H7 (cell line): ENCODE measurements around the gene CYBC1. TPM values are rescaled to one million over a fixed set of nuclear protein-coding genes. Genes with fewer than 3 reads are reported as not detected.

Source experiments
- DNase-seq: peaks from one replicate; pipeline ENCODE4 v3.0.0; 2012
- H3K27me3 ChIP-seq: 2 replicates; pipeline ENCODE4 v1.6.0; 2011; ENCODE audit warnings: mild to moderate bottlenecking, low read length; ENCODE audit not compliant: control insufficient read depth, insufficient read depth
- H3K36me3 ChIP-seq: replicated peaks from 2 replicates; pipeline ENCODE4 v1.5.1; 2011; ENCODE audit warnings: low read length; ENCODE audit not compliant: control insufficient read depth, insufficient read depth
- H3K4me3 ChIP-seq: 2 replicates; pipeline ENCODE4 v1.5.1; 2011; ENCODE audit warnings: low read depth, mild to moderate bottlenecking, control low read depth, low read length, moderate library complexity; ENCODE audit not compliant: insufficient read depth
- total RNA-seq: library from RNA; depleted of rRNA; stranded (reverse); fragments of >200 nt; shearing (Covaris generic); gene quantifications from 2 replicates; pipeline ENCODE4 v1.2.3, GENCODE V29; 2014

CYBC1 gene
- total RNA-seq, 1 experiment from 2014 or later: 62.8 TPM

DNA sequence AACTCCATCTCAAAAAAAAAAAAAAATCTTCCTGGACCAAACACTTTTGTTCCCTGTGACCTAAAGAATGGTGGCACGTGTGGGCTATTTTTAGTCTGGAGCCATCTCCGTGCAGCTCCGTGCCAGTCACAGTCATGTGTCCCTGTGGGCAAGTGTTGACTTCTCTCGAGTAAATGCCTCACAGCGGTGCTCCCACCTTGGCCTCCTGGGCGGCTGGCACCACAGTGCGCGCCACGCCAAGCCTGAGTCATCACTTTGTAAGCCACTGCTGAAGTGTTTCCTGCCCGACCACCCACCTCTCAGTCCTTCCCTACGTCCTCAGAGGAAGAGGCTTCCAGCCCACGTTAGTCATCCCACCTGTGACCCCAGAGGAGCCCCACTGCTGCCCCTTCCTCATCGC is 43.3 kb downstream of the CYBC1 start:
- Histone ChIP-seq H3K4me3 (no peak overlapping the region), H3K36me3 (no peaks in the 10 kb centered on the region; the same call in 1 of the 2 replicates), H3K27me3 (no peaks in the 10 kb centered on the region)
- no peak for DNase-seq

DNA sequence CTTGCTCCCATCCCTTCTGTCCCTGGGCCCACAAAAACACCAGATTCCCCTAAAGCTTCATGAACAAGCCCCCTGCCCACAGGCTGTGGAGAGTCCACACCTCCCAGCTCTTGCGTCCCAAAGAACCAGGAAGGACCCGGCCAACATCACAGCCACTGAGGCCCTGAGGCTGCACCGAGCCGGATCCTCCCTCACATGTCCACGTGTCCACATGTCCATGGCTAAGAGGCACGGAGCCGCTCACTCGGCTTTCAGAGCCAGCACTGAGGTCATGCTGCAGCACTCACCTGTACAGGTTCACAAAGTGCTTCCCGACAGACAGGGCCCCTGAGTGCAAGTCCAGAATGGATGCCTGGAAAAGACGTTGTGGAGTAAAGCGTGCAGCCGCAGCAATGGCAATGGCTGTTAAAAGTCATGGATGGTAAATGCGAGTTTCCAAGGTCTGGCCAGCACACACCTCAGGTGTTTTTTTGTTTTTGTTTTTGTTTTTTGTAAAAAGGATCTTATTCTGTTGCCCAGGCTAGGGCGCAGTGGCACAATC is 44.4 kb downstream of the CYBC1 start:
- Histone ChIP-seq H3K4me3 (no peak overlapping the region), H3K27me3 (no peaks in the 10 kb centered on the region), H3K36me3 (no peaks in the 10 kb centered on the region; the same call in 1 of the 2 replicates)
- peak; percentile 21 for DNase-seq

- no peak for DNase-seq
- Histone ChIP-seq H3K36me3 (no peaks in the 10 kb centered on the region; the same call in 1 of the 2 replicates), H3K27me3 (no peaks in the 10 kb centered on the region), H3K4me3 (no peak overlapping the region)
Measured at GRCh38 chr17:82405051-82405450, 45.5 kb downstream of the CYBC1 start.

DNA sequence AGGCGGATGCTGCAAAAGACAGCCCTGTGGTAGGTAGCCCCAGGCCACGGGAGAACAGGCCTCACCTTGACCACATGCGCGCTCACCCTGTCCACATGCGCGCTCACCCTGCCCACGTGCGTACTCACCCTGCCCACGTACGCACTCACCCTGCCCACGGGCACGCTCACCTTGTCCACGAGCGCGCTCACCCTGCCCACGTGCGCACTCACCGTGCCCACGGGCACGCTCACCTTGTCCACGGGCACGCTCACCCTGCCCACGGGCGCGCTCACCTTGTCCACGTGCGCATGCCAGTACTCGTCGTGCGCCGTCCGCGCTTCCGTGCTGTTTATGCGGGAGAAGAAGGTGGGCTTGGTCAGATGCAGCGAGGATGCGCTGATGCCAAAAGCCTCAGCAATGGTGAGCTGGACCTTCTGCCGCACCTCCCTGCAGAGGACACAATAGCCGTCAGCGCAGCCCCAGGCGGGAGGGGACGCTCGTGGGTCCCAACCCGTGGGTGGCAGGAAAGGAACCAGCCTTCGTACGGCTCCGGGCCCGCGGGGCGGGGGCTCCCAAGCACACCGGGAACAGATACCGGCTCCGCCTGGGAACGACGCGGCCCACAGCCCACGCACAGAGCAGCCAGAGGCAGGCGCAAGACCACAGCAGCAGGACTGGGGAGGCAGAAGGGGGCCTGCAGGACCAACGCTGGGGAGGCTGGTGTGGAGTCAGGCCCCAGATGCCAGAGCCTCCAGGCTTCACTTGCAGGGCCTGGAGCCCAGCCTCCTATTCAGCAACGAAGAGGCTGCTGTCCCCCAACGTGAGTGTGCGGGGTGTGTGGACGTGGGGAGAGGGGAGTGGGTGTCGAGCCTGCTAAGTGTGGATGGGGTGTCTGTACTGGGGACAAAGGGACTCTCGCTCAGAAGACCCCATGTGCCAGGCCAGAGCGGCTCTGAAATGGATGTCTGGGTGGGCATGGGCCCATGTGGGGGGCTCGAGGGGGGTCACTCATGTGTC is 46.6 kb downstream of the CYBC1 start:
- H3K27me3 ChIP-seq: no peaks in the 10 kb centered on the region
- no peak overlapping the region for H3K4me3 ChIP-seq
- no peak for DNase-seq

DNA sequence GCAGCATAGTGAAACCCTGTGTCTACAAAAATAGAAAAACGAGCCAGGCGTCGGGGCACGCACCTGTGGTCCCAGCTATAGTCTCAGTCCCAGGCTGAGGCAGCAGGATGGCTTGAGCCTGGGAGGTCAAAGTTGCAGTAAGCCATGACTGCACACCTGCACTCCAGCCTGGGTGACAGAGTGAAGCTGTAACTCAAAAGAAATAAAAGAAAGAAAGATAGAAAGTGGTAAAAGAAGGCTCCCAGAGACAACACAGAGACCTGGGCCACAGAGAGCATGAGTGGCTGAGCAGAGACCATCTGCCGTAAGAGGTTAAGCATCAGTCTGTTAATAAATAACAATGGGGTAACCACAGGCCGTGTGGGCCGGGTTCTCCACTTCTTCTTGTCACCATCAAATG is 47.7 kb downstream of the CYBC1 start:
- DNase-seq: no peak
- Histone ChIP-seq H3K36me3 (no peaks in the 10 kb centered on the region; the same call in 1 of the 2 replicates), H3K4me3 (no peak overlapping the region), H3K27me3 (no peaks in the 10 kb centered on the region)

More for the DNA sequence above, 46.6 kb downstream of the CYBC1 start:
- H3K36me3 ChIP-seq: no peaks in the 10 kb centered on the region; the same call in 1 of the 2 replicates

DNA sequence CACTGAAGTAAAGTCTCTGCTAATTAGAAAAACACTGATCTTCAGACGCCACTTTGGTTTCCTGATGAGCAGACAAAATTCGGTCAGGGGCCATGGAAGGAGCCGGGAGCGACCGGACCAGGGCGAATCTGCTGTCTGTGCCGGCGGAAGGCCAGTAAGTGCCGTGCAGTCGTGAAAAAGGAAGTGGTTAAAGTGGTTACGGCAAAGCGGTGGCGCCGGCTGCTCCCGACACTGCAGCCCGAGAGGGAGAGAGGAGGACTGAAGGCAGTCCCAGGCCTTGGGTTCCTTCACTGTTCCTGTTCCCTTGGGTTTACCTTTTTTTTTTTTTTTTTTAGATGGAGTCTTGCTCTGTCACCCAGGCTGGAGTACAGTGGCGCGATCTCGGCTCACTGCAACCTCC is 49.7 kb downstream of the CYBC1 start:
- Histone ChIP-seq H3K36me3 (no peaks in the 10 kb centered on the region; the same call in 1 of the 2 replicates), H3K27me3 (no peaks in the 10 kb centered on the region), H3K4me3 (no peak overlapping the region)
- peak; percentile 49 for DNase-seq

DNA sequence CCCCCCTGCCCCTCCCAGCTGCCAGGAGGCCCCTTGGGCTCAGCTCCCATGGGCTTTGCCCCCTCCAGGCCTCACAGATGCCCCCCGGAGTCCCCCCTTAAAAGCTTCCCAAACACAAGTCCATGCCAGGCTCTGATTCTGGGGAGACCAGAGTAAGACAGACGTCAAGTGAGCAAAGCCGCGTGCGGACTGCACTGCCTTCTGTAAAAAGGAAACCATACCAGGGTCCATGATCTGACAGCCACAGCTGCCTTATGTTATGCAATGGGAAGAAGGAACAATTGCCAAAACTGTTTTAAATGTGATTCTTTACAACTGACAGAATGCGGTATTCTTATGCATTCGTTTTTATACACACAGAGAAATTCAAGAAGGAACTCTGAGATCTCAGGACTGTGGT is 50.3 kb downstream of the CYBC1 start:
- Histone ChIP-seq H3K27me3 (no peaks in the 10 kb centered on the region), H3K36me3 (no peaks in the 10 kb centered on the region; the same call in 1 of the 2 replicates), H3K4me3 (no peak overlapping the region)
- no peak for DNase-seq

DNA sequence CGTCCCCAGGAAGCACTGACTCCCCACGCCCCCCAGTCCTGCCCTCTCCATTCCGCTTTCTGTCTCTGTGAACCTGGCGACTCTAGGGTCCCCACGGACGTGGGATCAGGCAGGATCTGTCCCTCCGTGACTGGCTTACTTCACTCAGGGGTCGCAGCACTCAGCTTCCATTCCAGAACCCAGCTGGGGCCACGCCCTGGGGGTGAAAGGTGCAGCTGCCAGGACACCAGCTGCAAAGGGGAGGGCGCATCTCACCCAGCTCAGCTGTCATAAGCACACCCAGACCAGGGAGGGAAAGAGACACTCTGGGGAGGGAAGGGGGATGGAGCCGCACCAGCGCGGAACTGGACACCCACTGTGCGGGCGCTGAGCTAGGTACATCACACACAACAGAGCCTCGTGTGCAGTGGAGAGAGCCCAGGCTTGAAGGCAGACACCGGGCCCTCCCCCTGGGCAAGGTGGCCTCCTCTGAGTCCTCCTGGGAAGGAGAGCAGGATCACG is 50.9 kb downstream of the CYBC1 start:
- Histone ChIP-seq H3K36me3 (no peaks in the 10 kb centered on the region; the same call in 1 of the 2 replicates), H3K27me3 (no peaks in the 10 kb centered on the region), H3K4me3 (no peak overlapping the region)
- peak; percentile 72 for DNase-seq

GRCh38 chr17:82399041-82399441 is 51.5 kb downstream of the CYBC1 start:
- no peak overlapping the region for H3K4me3 ChIP-seq
- DNase-seq: peak; percentile 62
- no peaks in the 10 kb centered on the region for H3K27me3 ChIP-seq
- H3K36me3 ChIP-seq: no peaks in the 10 kb centered on the region; the same call in 1 of the 2 replicates

DNA sequence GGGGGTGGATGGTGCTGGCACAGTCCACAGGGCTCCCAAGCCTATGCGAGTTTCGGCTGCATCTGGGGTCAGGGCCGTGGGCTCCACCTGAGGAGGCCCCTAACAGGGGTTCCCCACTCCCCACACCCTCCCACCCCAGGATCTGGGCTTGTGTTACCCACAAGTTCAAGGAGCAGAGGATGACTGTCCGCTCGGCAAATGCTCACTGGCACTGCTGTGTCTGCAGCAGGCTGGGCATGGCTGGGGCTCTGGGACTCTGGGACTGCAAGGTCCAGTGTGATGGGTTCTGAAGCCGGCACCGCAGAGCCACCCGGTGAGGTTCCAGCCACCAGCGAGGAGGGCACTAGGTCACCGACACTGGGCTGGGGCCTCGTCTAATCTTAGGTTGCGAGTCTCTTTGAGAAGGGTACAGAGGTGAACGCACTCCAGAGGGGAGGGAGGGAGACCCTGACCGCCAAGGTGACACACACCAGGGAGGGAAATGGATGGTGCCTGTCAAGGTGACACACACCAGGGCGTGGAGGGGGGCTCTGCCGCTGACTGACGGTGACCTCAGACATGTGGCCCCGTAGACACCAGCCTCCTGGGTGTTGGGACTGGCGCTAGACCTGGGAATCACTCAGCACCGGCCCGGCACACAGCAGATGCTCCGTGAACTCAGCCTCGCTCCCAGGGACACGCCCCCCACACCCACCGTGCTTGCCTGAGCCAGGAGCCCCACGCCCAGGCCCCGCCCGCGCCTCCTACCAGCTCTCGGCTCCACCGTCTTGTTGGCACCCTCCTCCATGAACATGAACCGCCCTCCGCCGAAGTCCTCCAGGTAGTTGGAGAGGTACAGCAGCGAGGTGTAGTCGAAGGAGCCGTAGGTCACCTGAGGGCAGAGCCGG is 52.9 kb downstream of the CYBC1 start:
- no peaks in the 10 kb centered on the region for H3K27me3 ChIP-seq
- no peaks in the 10 kb centered on the region; the same call in 1 of the 2 replicates for H3K36me3 ChIP-seq
- no peak overlapping the region for H3K4me3 ChIP-seq
- DNase-seq: peak; percentile 56

DNA sequence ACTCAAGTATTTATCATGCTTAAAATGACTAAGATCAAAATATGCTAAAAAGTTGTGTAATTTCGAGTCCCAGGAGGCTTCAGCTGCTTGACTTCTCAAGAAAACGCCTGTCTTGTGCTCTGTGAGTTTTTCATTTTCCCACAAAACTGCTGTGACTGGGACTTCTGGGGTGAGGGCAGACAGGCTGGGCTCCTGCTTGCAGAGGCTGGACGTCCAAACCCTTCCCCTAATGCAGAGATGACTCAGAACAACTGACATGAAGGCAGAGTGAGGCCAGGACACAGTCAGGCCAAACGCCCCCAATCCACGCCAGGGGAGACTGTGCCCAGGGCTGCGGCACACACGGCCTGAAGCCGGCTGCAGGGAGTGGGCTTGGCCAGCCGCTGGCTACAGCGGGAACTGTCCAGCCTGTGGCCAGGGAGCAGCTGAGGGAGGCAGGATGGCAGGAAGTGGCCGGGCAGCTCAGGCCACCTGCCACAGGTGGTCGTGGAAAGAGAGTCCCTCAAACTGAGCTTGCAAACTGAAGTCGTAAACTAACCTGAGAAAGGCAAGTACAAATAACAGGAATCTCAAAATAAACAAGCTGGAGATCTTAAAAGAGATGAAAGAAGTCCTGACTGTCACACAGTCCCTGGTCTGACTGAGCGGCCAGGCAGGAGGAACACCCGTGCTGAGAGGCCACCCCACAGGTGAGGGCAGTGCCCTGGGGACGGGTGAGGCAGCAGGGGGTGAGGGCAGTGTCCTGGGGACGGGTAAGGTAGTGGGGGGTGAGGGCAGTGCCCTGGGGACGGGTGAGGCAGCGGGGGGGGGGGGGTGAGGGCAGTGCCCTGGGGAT is 53.7 kb downstream of the CYBC1 start:
- Histone ChIP-seq H3K27me3 (no peaks in the 10 kb centered on the region), H3K4me3 (no peak overlapping the region), H3K36me3 (no peaks in the 10 kb centered on the region; the same call in 1 of the 2 replicates)
- DNase-seq: peak; percentile 48

GRCh38 chr17:82394278-82394677 is 56.3 kb downstream of the CYBC1 start:
- no peak overlapping the region for H3K4me3 ChIP-seq
- no peak for DNase-seq
- no peaks in the 10 kb centered on the region; the same call in 1 of the 2 replicates for H3K36me3 ChIP-seq
- H3K27me3 ChIP-seq: no peaks in the 10 kb centered on the region

- DNase-seq: no peak
- H3K27me3 ChIP-seq: no peaks in the 10 kb centered on the region
- H3K36me3 ChIP-seq: no peaks in the 10 kb centered on the region; the same call in 1 of the 2 replicates
- H3K4me3 ChIP-seq: no peak overlapping the region
Measured at GRCh38 chr17:82392941-82393340, 57.6 kb downstream of the CYBC1 start.
